ENCODE results near the gene SYK.

DNA sequence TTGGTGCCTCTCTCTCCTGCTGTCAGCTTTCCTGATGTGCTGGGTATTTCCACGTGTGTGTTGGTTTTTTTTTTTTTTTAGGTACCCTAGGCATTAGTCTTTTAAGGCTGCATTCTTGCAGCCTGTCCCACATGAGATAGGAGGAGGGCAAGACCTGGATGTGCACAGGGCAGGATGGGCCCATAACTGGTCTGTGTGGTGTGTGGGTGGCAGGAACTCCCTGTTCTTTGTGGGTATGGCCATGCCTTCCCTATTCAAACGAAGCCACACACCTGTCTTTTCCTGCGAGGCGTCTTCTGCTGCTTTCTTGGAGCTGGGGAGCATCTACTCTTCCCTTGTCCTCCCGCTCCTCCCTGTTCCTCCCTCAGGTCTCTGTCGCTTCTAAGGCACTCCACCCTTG is 6.8 kb downstream of the SYK start:
- TF ChIP-seq, protein P1, sequence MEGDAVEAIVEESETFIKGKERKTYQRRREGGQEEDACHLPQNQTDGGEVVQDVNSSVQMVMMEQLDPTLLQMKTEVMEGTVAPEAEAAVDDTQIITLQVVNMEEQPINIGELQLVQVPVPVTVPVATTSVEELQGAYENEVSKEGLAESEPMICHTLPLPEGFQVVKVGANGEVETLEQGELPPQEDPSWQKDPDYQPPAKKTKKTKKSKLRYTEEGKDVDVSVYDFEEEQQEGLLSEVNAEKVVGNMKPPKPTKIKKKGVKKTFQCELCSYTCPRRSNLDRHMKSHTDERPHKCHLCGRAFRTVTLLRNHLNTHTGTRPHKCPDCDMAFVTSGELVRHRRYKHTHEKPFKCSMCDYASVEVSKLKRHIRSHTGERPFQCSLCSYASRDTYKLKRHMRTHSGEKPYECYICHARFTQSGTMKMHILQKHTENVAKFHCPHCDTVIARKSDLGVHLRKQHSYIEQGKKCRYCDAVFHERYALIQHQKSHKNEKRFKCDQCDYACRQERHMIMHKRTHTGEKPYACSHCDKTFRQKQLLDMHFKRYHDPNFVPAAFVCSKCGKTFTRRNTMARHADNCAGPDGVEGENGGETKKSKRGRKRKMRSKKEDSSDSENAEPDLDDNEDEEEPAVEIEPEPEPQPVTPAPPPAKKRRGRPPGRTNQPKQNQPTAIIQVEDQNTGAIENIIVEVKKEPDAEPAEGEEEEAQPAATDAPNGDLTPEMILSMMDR (IDR thresholded peaks at IDR 0.05): no peak
- TF ChIP-seq POLR2A (IDR thresholded peaks at IDR 0.05): no peak

All from thyroid gland (tissue), 4 donors.